SK-N-SH treated with all-trans-retinoic acid at 6 μM for 48 hours (cell line): ENCODE results near the gene RDH5.

Experiments used
- PPARA ChIP-seq: fragments of 250-450 bp; sonication (Bioruptor Pico); IDR thresholded peaks from 2 replicates; pipeline ENCODE4 v1.5.0; 2020; ENCODE audit warnings: mild to moderate bottlenecking, borderline replicate concordance
- TOX ChIP-seq: fragments of 250-450 bp; sonication (Bioruptor Pico); IDR thresholded peaks from 2 replicates; pipeline ENCODE4 v1.8.0; 2021; ENCODE audit warnings: mild to moderate bottlenecking, moderate library complexity, borderline replicate concordance
- ZFP3 ChIP-seq: fragments of 250-450 bp; sonication (Bioruptor Pico); IDR thresholded peaks from 2 replicates; pipeline ENCODE4 v1.5.0; 2020; ENCODE audit warnings: mild to moderate bottlenecking, moderate library complexity
- TF ChIP-seq, protein P1 (sequence below): fragments of 250-450 bp; sonication (Bioruptor Pico); IDR thresholded peaks from 2 replicates; pipeline ENCODE4 v1.5.1; 2020; ENCODE audit warnings: low read depth, mild to moderate bottlenecking, moderate library complexity
- TF ChIP-seq, protein P2 (sequence below): fragments of 250-450 bp; sonication (Bioruptor Pico); IDR thresholded peaks from 2 replicates; pipeline ENCODE4 v1.8.0; 2020; ENCODE audit warnings: mild to moderate bottlenecking, moderate library complexity, borderline replicate concordance

DNA sequence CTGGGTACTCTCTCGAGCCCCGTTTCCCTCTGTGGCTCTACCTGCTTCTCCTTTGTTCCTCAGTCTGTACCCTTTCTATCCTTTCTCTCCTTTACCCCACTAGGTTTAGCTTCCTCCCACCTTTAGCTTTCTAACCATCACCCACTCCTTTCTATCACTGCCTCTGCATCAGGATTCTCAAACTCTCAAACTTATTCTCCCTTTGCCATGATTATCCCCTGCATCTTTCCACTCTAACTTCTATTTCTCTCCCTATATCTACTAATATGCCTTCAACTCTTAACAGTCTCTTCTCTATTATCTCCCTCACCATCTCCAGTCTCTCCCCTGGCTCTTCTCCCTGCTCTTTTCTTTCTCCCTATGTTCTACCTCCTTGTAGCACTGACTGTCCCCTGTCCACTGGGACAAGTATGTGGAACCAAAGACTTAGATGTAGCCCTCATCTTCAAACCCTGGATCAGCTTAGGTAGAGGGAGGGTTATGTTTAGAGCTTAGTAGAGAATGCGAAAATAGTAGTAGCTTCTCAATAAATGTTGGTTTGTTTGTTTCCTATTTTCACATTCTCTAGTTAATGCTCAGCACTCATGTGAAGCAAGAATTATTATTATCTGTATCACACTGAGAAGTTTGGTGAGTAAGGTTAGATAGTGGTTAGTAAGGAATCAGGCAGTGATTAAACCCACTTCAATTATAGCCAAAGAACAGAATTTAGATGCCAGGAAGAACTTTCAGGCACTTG lies 26.1 kb downstream of the RDH5 start:
- TF ChIP-seq ZFP3 (CRISPR knock-in tag) = no peak
- TF ChIP-seq, protein P1, sequence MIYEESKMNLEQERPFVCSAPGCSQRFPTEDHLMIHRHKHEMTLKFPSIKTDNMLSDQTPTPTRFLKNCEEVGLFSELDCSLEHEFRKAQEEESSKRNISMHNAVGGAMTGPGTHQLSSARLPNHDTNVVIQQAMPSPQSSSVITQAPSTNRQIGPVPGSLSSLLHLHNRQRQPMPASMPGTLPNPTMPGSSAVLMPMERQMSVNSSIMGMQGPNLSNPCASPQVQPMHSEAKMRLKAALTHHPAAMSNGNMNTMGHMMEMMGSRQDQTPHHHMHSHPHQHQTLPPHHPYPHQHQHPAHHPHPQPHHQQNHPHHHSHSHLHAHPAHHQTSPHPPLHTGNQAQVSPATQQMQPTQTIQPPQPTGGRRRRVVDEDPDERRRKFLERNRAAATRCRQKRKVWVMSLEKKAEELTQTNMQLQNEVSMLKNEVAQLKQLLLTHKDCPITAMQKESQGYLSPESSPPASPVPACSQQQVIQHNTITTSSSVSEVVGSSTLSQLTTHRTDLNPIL = no peak
- TF ChIP-seq PPARA (CRISPR knock-in tag) = no peak
- TF ChIP-seq, protein P2, sequence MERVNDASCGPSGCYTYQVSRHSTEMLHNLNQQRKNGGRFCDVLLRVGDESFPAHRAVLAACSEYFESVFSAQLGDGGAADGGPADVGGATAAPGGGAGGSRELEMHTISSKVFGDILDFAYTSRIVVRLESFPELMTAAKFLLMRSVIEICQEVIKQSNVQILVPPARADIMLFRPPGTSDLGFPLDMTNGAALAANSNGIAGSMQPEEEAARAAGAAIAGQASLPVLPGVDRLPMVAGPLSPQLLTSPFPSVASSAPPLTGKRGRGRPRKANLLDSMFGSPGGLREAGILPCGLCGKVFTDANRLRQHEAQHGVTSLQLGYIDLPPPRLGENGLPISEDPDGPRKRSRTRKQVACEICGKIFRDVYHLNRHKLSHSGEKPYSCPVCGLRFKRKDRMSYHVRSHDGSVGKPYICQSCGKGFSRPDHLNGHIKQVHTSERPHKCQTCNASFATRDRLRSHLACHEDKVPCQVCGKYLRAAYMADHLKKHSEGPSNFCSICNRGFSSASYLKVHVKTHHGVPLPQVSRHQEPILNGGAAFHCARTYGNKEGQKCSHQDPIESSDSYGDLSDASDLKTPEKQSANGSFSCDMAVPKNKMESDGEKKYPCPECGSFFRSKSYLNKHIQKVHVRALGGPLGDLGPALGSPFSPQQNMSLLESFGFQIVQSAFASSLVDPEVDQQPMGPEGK (CRISPR knock-in tag) = no peak
- no peak for TF ChIP-seq TOX (CRISPR knock-in tag)
